ENCODE results near the gene GALC.

GRCh38 chr14:87994974-87995373 lies 2.0 kb upstream of the GALC start:
- no peak for TF ChIP-seq CTCF (conservative IDR thresholded peaks at IDR 0.05; ENCODE audit: low read length)
- no peak for TF ChIP-seq EZH2phosphoT487 (IDR thresholded peaks at IDR 0.05; ENCODE audit: borderline replicate concordance)
